Neural crest cell (in vitro differentiated cells): Measurements from ENCODE around the gene KCNMA1. TPM values are rescaled to one million over a fixed set of nuclear protein-coding genes. Genes with fewer than 3 reads are reported as not detected.

Experiments
- DNase-seq: peaks from one replicate; pipeline ENCODE4 v3.0.0; 2021; ENCODE audit warnings: low read depth, mixed read lengths, low spot score
- H3K27ac Mint-ChIP-seq: one replicate; pipeline ENCODE4 v1.8.0; 2021; ENCODE audit warnings: mild to moderate bottlenecking, mixed read lengths; ENCODE audit not compliant: unreplicated experiment
- H3K27me3 Mint-ChIP-seq: 2 replicates; pipeline ENCODE4 v1.8.0; 2021; ENCODE audit warnings: low read depth, mild to moderate bottlenecking, mixed read lengths
- H3K36me3 Mint-ChIP-seq: 2 replicates; pipeline ENCODE4 v1.8.0; 2021; ENCODE audit warnings: low read depth, mild to moderate bottlenecking, mixed read lengths
- H3K4me1 Mint-ChIP-seq: 2 replicates; pipeline ENCODE4 v1.8.0; 2021; ENCODE audit warnings: mixed read lengths
- H3K4me3 Mint-ChIP-seq: one replicate; pipeline ENCODE4 v1.8.0; 2021; ENCODE audit warnings: mild to moderate bottlenecking, mixed read lengths
- H3K9me3 Mint-ChIP-seq: 2 replicates; pipeline ENCODE4 v1.8.0; 2021; ENCODE audit warnings: mixed read lengths
- total RNA-seq: library from RNA; stranded (reverse); gene quantifications from 2 replicates; pipeline ENCODE4 v1.2.1, GENCODE V29; 2021
- TF ChIP-seq, protein P1 (sequence below): fragments of 200-600 bp; sonication (generic); conservative IDR thresholded peaks from 2 replicates; pipeline ENCODE4 v1.5.0; 2021; ENCODE audit warnings: antibody characterized with exemption, mild to moderate bottlenecking

Gene KCNMA1
- total RNA-seq, 1 donor from 2014 or later = 1.7 TPM

DNA sequence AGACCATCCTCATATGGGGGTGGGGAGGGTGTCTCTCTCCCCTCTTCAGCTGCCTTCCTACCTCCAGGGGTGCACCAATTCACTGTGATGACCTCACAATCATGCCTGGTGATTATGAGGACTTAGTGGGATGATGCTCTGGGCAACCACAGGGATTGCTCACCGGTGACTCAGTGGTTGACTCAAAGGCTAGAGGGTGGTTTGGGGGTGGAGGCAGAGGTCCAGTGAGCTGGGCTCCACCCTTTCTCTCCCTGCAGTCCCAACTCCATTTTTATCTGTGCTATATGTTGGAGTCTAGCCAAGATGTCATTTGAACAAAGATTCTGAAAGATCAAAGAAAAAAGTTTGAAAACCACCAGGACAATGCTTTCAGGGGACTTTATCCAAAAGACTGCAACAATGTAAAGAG lies 286.9 kb downstream of the KCNMA1 start:
- TF ChIP-seq, protein P1, sequence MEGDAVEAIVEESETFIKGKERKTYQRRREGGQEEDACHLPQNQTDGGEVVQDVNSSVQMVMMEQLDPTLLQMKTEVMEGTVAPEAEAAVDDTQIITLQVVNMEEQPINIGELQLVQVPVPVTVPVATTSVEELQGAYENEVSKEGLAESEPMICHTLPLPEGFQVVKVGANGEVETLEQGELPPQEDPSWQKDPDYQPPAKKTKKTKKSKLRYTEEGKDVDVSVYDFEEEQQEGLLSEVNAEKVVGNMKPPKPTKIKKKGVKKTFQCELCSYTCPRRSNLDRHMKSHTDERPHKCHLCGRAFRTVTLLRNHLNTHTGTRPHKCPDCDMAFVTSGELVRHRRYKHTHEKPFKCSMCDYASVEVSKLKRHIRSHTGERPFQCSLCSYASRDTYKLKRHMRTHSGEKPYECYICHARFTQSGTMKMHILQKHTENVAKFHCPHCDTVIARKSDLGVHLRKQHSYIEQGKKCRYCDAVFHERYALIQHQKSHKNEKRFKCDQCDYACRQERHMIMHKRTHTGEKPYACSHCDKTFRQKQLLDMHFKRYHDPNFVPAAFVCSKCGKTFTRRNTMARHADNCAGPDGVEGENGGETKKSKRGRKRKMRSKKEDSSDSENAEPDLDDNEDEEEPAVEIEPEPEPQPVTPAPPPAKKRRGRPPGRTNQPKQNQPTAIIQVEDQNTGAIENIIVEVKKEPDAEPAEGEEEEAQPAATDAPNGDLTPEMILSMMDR = no peak
- peaks cover 2% of the 10 kb centered on the region for H3K27me3 Mint-ChIP-seq
- no peaks in the 10 kb centered on the region for H3K4me1 Mint-ChIP-seq
- H3K36me3 Mint-ChIP-seq = no peaks in the 10 kb centered on the region
- no peaks in the 10 kb centered on the region for H3K9me3 Mint-ChIP-seq
- DNase-seq = no peak
- H3K4me3 Mint-ChIP-seq = no peak overlapping the region
- no peak overlapping the region for H3K27ac Mint-ChIP-seq

DNA sequence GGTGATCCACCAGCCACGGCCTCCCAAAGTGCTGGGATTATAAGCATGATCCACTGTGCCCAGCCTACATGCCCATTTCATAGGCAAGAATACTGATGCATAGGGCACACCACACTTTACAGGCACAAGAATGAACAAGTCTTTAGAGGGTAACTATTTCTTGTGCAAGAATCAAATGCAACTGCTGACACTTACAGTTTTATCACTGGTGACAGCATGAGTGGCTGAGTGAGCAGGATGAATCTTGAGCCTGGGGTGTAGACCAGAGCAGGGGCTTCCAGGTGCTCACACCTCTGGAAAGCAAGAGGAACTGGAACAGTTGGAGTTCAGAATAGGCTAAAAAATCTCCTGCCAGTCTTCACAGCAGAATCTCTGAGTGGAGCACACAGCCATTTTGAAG lies 287.5 kb downstream of the KCNMA1 start:
- Mint-ChIP-seq H3K27ac (no peak overlapping the region), H3K4me1 (no peaks in the 10 kb centered on the region), H3K4me3 (no peak overlapping the region), H3K9me3 (no peaks in the 10 kb centered on the region), H3K27me3 (peaks cover 2% of the 10 kb centered on the region), H3K36me3 (no peaks in the 10 kb centered on the region)
- no peak for DNase-seq
- TF ChIP-seq, protein P1 = no peak

DNA sequence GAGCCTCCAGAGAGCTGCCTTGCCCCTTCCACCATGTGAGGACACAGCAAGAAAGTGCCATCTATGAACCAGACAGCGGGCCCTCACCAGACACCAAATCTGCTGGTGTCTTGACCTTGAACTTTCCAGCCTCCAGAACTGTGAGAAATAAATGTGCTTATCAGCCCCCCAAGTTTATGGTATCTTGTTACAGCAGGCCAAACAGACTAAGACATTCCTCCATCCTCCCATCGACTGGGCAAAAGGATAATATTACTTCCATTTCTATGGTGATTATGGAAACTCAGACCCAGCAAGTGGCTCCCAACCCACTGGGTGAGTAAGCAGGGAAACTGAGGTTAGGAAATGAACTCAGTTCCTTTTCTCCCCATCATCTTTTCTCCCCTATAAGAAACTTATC lies 288.4 kb downstream of the KCNMA1 start:
- TF ChIP-seq, protein P1 = no peak
- no peaks in the 10 kb centered on the region for H3K4me1 Mint-ChIP-seq

DNA sequence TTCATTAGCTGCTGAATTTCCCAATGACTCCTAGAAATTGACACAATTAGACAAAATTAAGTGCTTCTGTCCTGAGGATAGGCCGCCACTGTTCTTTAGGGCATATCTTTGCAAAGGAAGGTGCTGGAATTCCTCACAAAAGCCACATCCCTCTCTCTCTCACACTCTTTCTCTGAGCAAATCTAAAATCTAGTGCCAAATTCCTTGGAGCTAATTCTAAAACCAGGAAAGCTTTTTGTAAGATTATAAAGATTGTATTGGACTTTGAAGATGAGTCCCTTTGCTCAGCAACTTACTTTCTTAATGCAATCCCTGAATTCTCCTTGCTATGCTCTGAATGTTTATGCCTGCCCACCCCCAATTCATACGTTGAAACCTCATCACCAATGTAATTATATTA lies 288.9 kb downstream of the KCNMA1 start:
- H3K4me3 Mint-ChIP-seq = no peak overlapping the region
- no peak overlapping the region for H3K27ac Mint-ChIP-seq
- TF ChIP-seq, protein P1 = no peak
- no peaks in the 10 kb centered on the region for H3K9me3 Mint-ChIP-seq
- H3K36me3 Mint-ChIP-seq = no peaks in the 10 kb centered on the region
- no peak for DNase-seq
- peaks cover 2% of the 10 kb centered on the region for H3K27me3 Mint-ChIP-seq
- H3K4me1 Mint-ChIP-seq = no peaks in the 10 kb centered on the region

More for the DNA sequence above, 288.4 kb downstream of the KCNMA1 start:
- no peaks in the 10 kb centered on the region for H3K36me3 Mint-ChIP-seq
- H3K4me3 Mint-ChIP-seq = no peak overlapping the region
- H3K9me3 Mint-ChIP-seq = no peaks in the 10 kb centered on the region
- DNase-seq = no peak
- H3K27me3 Mint-ChIP-seq = peaks cover 2% of the 10 kb centered on the region
- no peak overlapping the region for H3K27ac Mint-ChIP-seq

DNA sequence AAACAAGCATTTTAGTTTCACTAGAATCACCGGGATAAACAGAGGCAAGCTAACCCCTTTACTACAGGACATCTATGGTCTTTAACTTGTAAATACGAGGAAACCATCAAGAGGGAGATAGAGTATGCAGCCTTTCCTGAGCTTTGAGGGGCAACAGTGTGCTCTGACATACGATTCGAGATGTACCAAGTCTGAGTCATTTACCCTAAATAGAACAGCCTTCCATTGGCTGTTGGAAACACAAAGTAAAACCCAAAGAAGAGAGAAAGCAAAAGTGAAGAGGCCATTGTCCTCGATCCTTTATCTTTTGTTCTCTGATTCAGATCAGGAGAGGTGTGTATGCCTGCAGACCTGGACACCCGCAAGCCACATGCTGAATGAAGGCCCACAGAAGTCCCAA lies 289.5 kb downstream of the KCNMA1 start:
- Mint-ChIP-seq H3K9me3 (no peaks in the 10 kb centered on the region), H3K27me3 (peaks cover 2% of the 10 kb centered on the region), H3K27ac (no peak overlapping the region), H3K36me3 (no peaks in the 10 kb centered on the region), H3K4me3 (no peak overlapping the region), H3K4me1 (no peaks in the 10 kb centered on the region)
- TF ChIP-seq, protein P1 = no peak
- no peak for DNase-seq

DNA sequence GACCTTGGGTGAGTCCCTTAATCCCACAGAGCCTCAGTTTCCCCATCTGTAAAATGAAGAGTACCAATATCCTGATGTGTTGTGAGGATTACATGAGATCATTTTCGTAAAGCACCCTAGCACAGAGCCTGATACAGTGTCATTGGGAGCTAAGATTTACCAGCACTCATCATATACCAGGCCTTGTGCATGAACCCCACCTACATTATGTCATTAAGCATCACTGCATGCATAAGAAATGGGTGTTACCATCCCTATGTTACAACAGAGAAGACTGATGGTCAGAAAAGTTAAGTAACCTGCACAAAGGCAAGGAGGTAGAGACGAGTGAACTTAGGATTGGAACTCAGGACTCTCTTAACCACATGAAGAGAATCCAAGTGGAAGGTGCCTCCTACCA lies 290.6 kb downstream of the KCNMA1 start:
- H3K9me3 Mint-ChIP-seq = no peaks in the 10 kb centered on the region

More for the DNA sequence above, 290.6 kb downstream of the KCNMA1 start:
- peaks cover 2% of the 10 kb centered on the region for H3K27me3 Mint-ChIP-seq
- no peak overlapping the region for H3K4me3 Mint-ChIP-seq
- DNase-seq = no peak
- H3K4me1 Mint-ChIP-seq = no peaks in the 10 kb centered on the region
- TF ChIP-seq, protein P1 = no peak
- H3K27ac Mint-ChIP-seq = no peak overlapping the region
- no peaks in the 10 kb centered on the region for H3K36me3 Mint-ChIP-seq
